ENCODE data around the gene MAPKAPK3. TPM values are rescaled to one million over a fixed set of nuclear protein-coding genes. Genes with fewer than 3 reads are reported as not detected.

The MAPKAPK3 gene
- total RNA-seq, 2 experiments from 2014 or later: 204 to 205 TPM

- peaks cover 7% of the 10 kb centered on the region for H3K4me1 Mint-ChIP-seq (ENCODE audit: low read depth)
- no peaks in the 10 kb centered on the region for H3K9me3 Mint-ChIP-seq
- POLR2A ChIA-PET: interaction anchor here (0.6 to 0.7 kb wide), 2 partner anchors 68 to 241 kb away, joined by 3 read pairs; no protein-coding TSS in a partner anchor
- ATAC-seq (no peak), DNase-seq (no peak)
- peak overlapping the region; percentile 20 for H3K27ac Mint-ChIP-seq
- CTCF ChIA-PET: interaction anchor here (2.9 kb wide), 1 partner anchor 29 kb away, joined by 10 read pairs; the partner anchor contains the start of gene MAPKAPK3
- H3K27me3 Mint-ChIP-seq: no peaks in the 10 kb centered on the region
- no peak overlapping the region for H3K4me3 Mint-ChIP-seq
- H3K36me3 Mint-ChIP-seq (ENCODE audit: low read depth): peaks cover 50% of the 10 kb centered on the region
- TF ChIP-seq CTCF (IDR thresholded peaks at IDR 0.05): no peak
- intact Hi-C loops (cut with micrococcal nuclease): no loop called here
Measured at GRCh38 chr3:50645378-50645777, 28.4 kb downstream of the MAPKAPK3 start.

- Mint-ChIP-seq H3K27ac (peak overlapping the region; percentile 63), H3K4me1 (ENCODE audit: low read depth) (peaks cover 4% of the 10 kb centered on the region), H3K4me3 (no peak overlapping the region), H3K36me3 (ENCODE audit: low read depth) (peaks cover 29% of the 10 kb centered on the region), H3K9me3 (no peaks in the 10 kb centered on the region), H3K27me3 (no peaks in the 10 kb centered on the region)
- no peak for TF ChIP-seq CTCF (IDR thresholded peaks at IDR 0.05)
- ChIA-PET CTCF (interaction anchor here (1.3 to 1.7 kb wide), 2 partner anchors 32 kb away, joined by 3 to 20 read pairs; partner anchors contain the start of gene MAPKAPK3), POLR2A (interaction anchor here (1.5 to 1.7 kb wide), 2 partner anchors 14 to 29 kb away, joined by 3 to 4 read pairs; no protein-coding TSS in a partner anchor)
- DNase-seq (no peak), ATAC-seq (no peak)
- intact Hi-C loops (cut with micrococcal nuclease): no loop called here
Measured at GRCh38 chr3:50648313-50648712, 31.4 kb downstream of the MAPKAPK3 start.

GRCh38 chr3:50648944-50649343 lies 32.0 kb downstream of the MAPKAPK3 start:
- intact Hi-C loops (cut with micrococcal nuclease): no loop called here
- ATAC-seq: no peak
- DNase-seq: no peak
- no peaks in the 10 kb centered on the region for H3K9me3 Mint-ChIP-seq
- peak overlapping the region; percentile 63 for H3K27ac Mint-ChIP-seq
- H3K36me3 Mint-ChIP-seq (ENCODE audit: low read depth): peaks cover 25% of the 10 kb centered on the region
- TF ChIP-seq CTCF (IDR thresholded peaks at IDR 0.05): no peak
- ChIA-PET POLR2A (interaction anchor here (1.0 to 1.5 kb wide), 3 partner anchors 13 to 33 kb away, joined by 3 to 5 read pairs (median 4); no protein-coding TSS in a partner anchor), CTCF (interaction anchor here (1.0 to 1.7 kb wide), 5 partner anchors 13 to 106 kb away, joined by 3 to 20 read pairs (median 4); partner anchors contain the start of gene MAPKAPK3)
- peaks cover 9% of the 10 kb centered on the region for H3K4me1 Mint-ChIP-seq (ENCODE audit: low read depth)
- H3K27me3 Mint-ChIP-seq: no peaks in the 10 kb centered on the region
- H3K4me3 Mint-ChIP-seq: no peak overlapping the region

GRCh38 chr3:50649451-50649931 lies 32.5 kb downstream of the MAPKAPK3 start:
- ChIA-PET CTCF (interaction anchor here (1.0 to 1.7 kb wide), 6 partner anchors 13 to 107 kb away, joined by 3 to 20 read pairs (median 4); partner anchors contain the start of gene MAPKAPK3), POLR2A (interaction anchor here (1.0 to 1.5 kb wide), 3 partner anchors 12 to 34 kb away, joined by 3 to 5 read pairs (median 4); no protein-coding TSS in a partner anchor)
- no peak for ATAC-seq
- peaks cover 22% of the 10 kb centered on the region for H3K36me3 Mint-ChIP-seq (ENCODE audit: low read depth)
- H3K4me3 Mint-ChIP-seq: no peak overlapping the region
- no peak for DNase-seq
- H3K27ac Mint-ChIP-seq: peak overlapping the region; percentile 63
- H3K27me3 Mint-ChIP-seq: no peaks in the 10 kb centered on the region
- peaks cover 14% of the 10 kb centered on the region for H3K4me1 Mint-ChIP-seq (ENCODE audit: low read depth)
- no peaks in the 10 kb centered on the region for H3K9me3 Mint-ChIP-seq
- intact Hi-C loops (cut with micrococcal nuclease): no loop called here
- no peak for TF ChIP-seq CTCF (IDR thresholded peaks at IDR 0.05)

- H3K27ac Mint-ChIP-seq: peak overlapping the region; percentile 55
- POLR2A ChIA-PET: interaction anchor here (1.4 kb wide), 1 partner anchor 34 kb away, joined by 5 read pairs; no protein-coding TSS in a partner anchor
Measured at GRCh38 chr3:50650018-50650417, 33.1 kb downstream of the MAPKAPK3 start.

More at GRCh38 chr3:50650018-50650417, 33.1 kb downstream of the MAPKAPK3 start:
- peaks cover 19% of the 10 kb centered on the region for H3K4me1 Mint-ChIP-seq (ENCODE audit: low read depth)
- no peaks in the 10 kb centered on the region for H3K9me3 Mint-ChIP-seq
- intact Hi-C loops (cut with micrococcal nuclease): loop anchor here (5.0 kb wide), 1 partner anchor 33 kb away; the partner anchor contains the start of gene MAPKAPK3
- no peak overlapping the region for H3K4me3 Mint-ChIP-seq
- CTCF ChIA-PET: interaction anchor here (1.0 to 1.7 kb wide), 5 partner anchors 14 to 107 kb away, joined by 3 to 20 read pairs (median 3); partner anchors contain the start of gene MAPKAPK3
- ATAC-seq (no peak), DNase-seq (no peak)
- H3K27me3 Mint-ChIP-seq: no peaks in the 10 kb centered on the region
- no peak for TF ChIP-seq CTCF (IDR thresholded peaks at IDR 0.05)
- peaks cover 21% of the 10 kb centered on the region for H3K36me3 Mint-ChIP-seq (ENCODE audit: low read depth)

Measured in activated CD8-positive, alpha-beta T cell treated with anti-CD3 and anti-CD28 coated beads for 36 hours (primary cell).